GOT3 (cell line): Measurements from ENCODE around the gene SMIM31.

Source experiments
- DNase-seq: peaks from one replicate; lab custom pipeline; 2025; ENCODE audit warnings: mixed read lengths; lab: John Stamatoyannopoulos, UW

SMIM31 gene

GRCh38 chr4:164783976-164784375 lies 30.0 kb downstream of the SMIM31 start:
- no peak for DNase-seq

- DNase-seq, result no peak
Observed at GRCh38 chr4:164789047-164789446, 35.1 kb downstream of the SMIM31 start.

GRCh38 chr4:164790249-164790648 lies 36.3 kb downstream of the SMIM31 start:
- DNase-seq, result no peak

GRCh38 chr4:164799410-164799809 lies 45.5 kb downstream of the SMIM31 start:
- no peak for DNase-seq

- no peak for DNase-seq
Observed at GRCh38 chr4:164800786-164801185, 46.9 kb downstream of the SMIM31 start.

- DNase-seq, result no peak
Observed at GRCh38 chr4:164802301-164802901, 48.5 kb downstream of the SMIM31 start.

- no peak for DNase-seq
Observed at GRCh38 chr4:164803702-164804101, 49.8 kb downstream of the SMIM31 start.

- no peak for DNase-seq
Observed at GRCh38 chr4:164807611-164808010, 53.7 kb downstream of the SMIM31 start.

- no peak for DNase-seq
Observed at GRCh38 chr4:164813554-164813953, 59.6 kb downstream of the SMIM31 start.

- DNase-seq, result no peak
Observed at GRCh38 chr4:164815711-164816110, 61.8 kb downstream of the SMIM31 start.

GRCh38 chr4:164819366-164819765 lies 65.4 kb downstream of the SMIM31 start:
- DNase-seq, result no peak

- DNase-seq, result no peak
Observed at GRCh38 chr4:164821711-164822110, 67.8 kb downstream of the SMIM31 start.

GRCh38 chr4:164824581-164824980 lies 70.7 kb downstream of the SMIM31 start:
- DNase-seq, result no peak

GRCh38 chr4:164828955-164829354 lies 75.0 kb downstream of the SMIM31 start:
- DNase-seq, result no peak

GRCh38 chr4:164846566-164846965 lies 92.6 kb downstream of the SMIM31 start:
- no peak for DNase-seq

- DNase-seq, result no peak
Observed at GRCh38 chr4:164847016-164847415, 93.1 kb downstream of the SMIM31 start.

GRCh38 chr4:164847967-164848649 lies 94.2 kb downstream of the SMIM31 start:
- no peak for DNase-seq
